Measurements from ENCODE around the gene SBF2.

SBF2 gene

GRCh38 chr11:9955391-9955790 is 338.6 kb downstream of the SBF2 start:
- no peak for DNase-seq (ENCODE audit: low read depth in 1 of 2, low spot score in 1 of 2)
- H3K4me3 ChIP-seq (replicated peaks; ENCODE audit: insufficient read depth, low read length): no peak overlapping the region
- no peak overlapping the region for H3K27ac ChIP-seq (replicated peaks)
- TF ChIP-seq POLR2AphosphoS5 (IDR thresholded peaks at IDR 0.05; ENCODE audit: low read depth) (no peak), GABPA (IDR thresholded peaks at IDR 0.05; ENCODE audit: low read depth) (no peak), SPI1 (IDR thresholded peaks at IDR 0.05; ENCODE audit: borderline replicate concordance, low read depth) (no peak)
- H3K27me3 ChIP-seq (ENCODE audit: insufficient read depth, poor library complexity, severe bottlenecking): no peaks in the 10 kb centered on the region

GRCh38 chr11:9953994-9954626 is 339.9 kb downstream of the SBF2 start:
- TF ChIP-seq POLR2AphosphoS5 (IDR thresholded peaks at IDR 0.05; ENCODE audit: low read depth): no peak
- TF ChIP-seq GABPA (IDR thresholded peaks at IDR 0.05; ENCODE audit: low read depth): no peak
- TF ChIP-seq SPI1 (IDR thresholded peaks at IDR 0.05; ENCODE audit: borderline replicate concordance, low read depth): no peak
- no peak for TF ChIP-seq CTCF (IDR thresholded peaks at IDR 0.05; ENCODE audit: insufficient read depth, low read length)
- TF ChIP-seq REST (IDR thresholded peaks at IDR 0.05; ENCODE audit: insufficient replicate concordance, low read depth): no peak
- no peak for DNase-seq (ENCODE audit: low read depth in 1 of 2, low spot score in 1 of 2)
- no peaks in the 10 kb centered on the region for H3K27me3 ChIP-seq (ENCODE audit: insufficient read depth, poor library complexity, severe bottlenecking)
- H3K4me3 ChIP-seq (replicated peaks; ENCODE audit: insufficient read depth, low read length): no peak overlapping the region
- no peak overlapping the region for H3K27ac ChIP-seq (replicated peaks)

GRCh38 chr11:9952511-9953196 is 341.4 kb downstream of the SBF2 start:
- Histone ChIP-seq H3K27ac (replicated peaks) (no peak overlapping the region), H3K4me3 (replicated peaks; ENCODE audit: insufficient read depth, low read length) (no peak overlapping the region), H3K27me3 (ENCODE audit: insufficient read depth, poor library complexity, severe bottlenecking) (no peaks in the 10 kb centered on the region)
- no peak for DNase-seq (ENCODE audit: low read depth in 1 of 2, low spot score in 1 of 2)
- no peak for TF ChIP-seq REST (IDR thresholded peaks at IDR 0.05; ENCODE audit: insufficient replicate concordance, low read depth)
- TF ChIP-seq GABPA (IDR thresholded peaks at IDR 0.05; ENCODE audit: low read depth): no peak
- no peak for TF ChIP-seq SPI1 (IDR thresholded peaks at IDR 0.05; ENCODE audit: borderline replicate concordance, low read depth)
- TF ChIP-seq CTCF (IDR thresholded peaks at IDR 0.05; ENCODE audit: insufficient read depth, low read length): no peak
- no peak for TF ChIP-seq POLR2AphosphoS5 (IDR thresholded peaks at IDR 0.05; ENCODE audit: low read depth)

- TF ChIP-seq SPI1 (IDR thresholded peaks at IDR 0.05; ENCODE audit: borderline replicate concordance, low read depth) (no peak), GABPA (IDR thresholded peaks at IDR 0.05; ENCODE audit: low read depth) (no peak), CTCF (IDR thresholded peaks at IDR 0.05; ENCODE audit: insufficient read depth, low read length) (no peak), REST (IDR thresholded peaks at IDR 0.05; ENCODE audit: insufficient replicate concordance, low read depth) (no peak), POLR2AphosphoS5 (IDR thresholded peaks at IDR 0.05; ENCODE audit: low read depth) (no peak)
- no peaks in the 10 kb centered on the region for H3K27me3 ChIP-seq (ENCODE audit: insufficient read depth, poor library complexity, severe bottlenecking)
- DNase-seq (ENCODE audit: low read depth in 1 of 2, low spot score in 1 of 2): no peak
- no peak overlapping the region for H3K27ac ChIP-seq (replicated peaks)
- H3K4me3 ChIP-seq (replicated peaks; ENCODE audit: insufficient read depth, low read length): no peak overlapping the region
Measured at GRCh38 chr11:9951807-9952206, 342.2 kb downstream of the SBF2 start.
